ENCODE results near the gene CTNNA1.

GRCh38 chr5:138978080-138978479, 224.9 kb downstream of the CTNNA1 start:
- no peak for TF ChIP-seq CTCF (IDR thresholded peaks at IDR 0.05)
- no peak for TF ChIP-seq POLR2A (IDR thresholded peaks at IDR 0.05)

All from body of pancreas (tissue), 4 donors.